Adrenal gland (tissue), 12 donors: ENCODE measurements around the gene ATP9B. TPM values are rescaled to one million over a fixed set of nuclear protein-coding genes. Genes with fewer than 3 reads are reported as not detected.

ENCODE experiments used
- DNase-seq, 7 donors: peaks; one replicate each; pipeline ENCODE4 v3.0.0-alpha.2; 2019 to 2020
- H3K27ac ChIP-seq, 5 donors: fragments of 200-600 bp; sonication (generic) in 4 of 5; 1 replicate in 3 of 5; 2 replicates in 2 of 5; pipeline versions ENCODE4 v1.5.1 to v1.8.0; 2016 to 2020; ENCODE audit warnings: mild to moderate bottlenecking in 1 of 5
- H3K27me3 ChIP-seq: fragments of 200-600 bp; 2 replicates; pipeline ENCODE4 v1.8.0; 2021
- H3K36me3 ChIP-seq, 2 donors: fragments of 200-600 bp; replicated peaks in 1 of 2; 1 replicate in 1 of 2; 2 replicates in 1 of 2; pipeline versions ENCODE4 v1.5.1 to v1.8.0; 2018 to 2022
- H3K4me1 ChIP-seq, 2 donors: fragments of 200-600 bp; replicated peaks in 1 of 2; 1 replicate in 1 of 2; 2 replicates in 1 of 2; pipeline versions ENCODE4 v1.5.1 to v1.8.0; 2018 to 2021
- H3K4me3 ChIP-seq, 4 donors: fragments of 200-600 bp; sonication (generic) in 3 of 4; one replicate each; pipeline ENCODE4 v1.5.1; 2016 to 2018
- H3K9me3 ChIP-seq, 3 donors: fragments of 200-600 bp; sonication (generic) in 1 of 3; replicated peaks in 1 of 3; 1 replicate in 2 of 3; 2 replicates in 1 of 3; pipeline versions ENCODE4 v1.5.1 to v1.8.0; 2016 to 2021
- CTCF ChIP-seq, 6 experiments: fragments of 450-650 bp in 4 of 6; fragments of 200-600 bp in 2 of 6; sonication (generic) in 1 of 6; IDR thresholded peaks; 1 replicate in 5 of 6; 2 replicates in 1 of 6; pipeline versions ENCODE4 v1.5.1 to v1.8.0; 2016 to 2021; ENCODE audit warnings: antibody characterized with exemption in 6 of 6, mild to moderate bottlenecking in 2 of 6, moderate library complexity in 1 of 6
- POLR2A ChIP-seq, 2 donors: fragments of 450-650 bp; IDR thresholded peaks; one replicate each; pipeline ENCODE4 v1.6.1; 2017; ENCODE audit warnings: antibody characterized with exemption in 2 of 2, mild to moderate bottlenecking in 2 of 2, moderate library complexity in 1 of 2
- WGBS, 4 donors: extraction: QIAGEN DNeasy Blood & Tissue Kit in 2 of 4; methylation state at CpG; one replicate each; pipeline versions ENCODE4 v1.1.5 to v1.1.7; 2013 to 2017; 5-methylcytosine and 5-hydroxymethylcytosine counted together
- intact Hi-C, 2 donors: fragments of 100-400 bp; cut with DNase I; formaldehyde crosslinking; loops; one replicate each; pipeline versions ENCODE4 v1.14.1 to v1.15.0; 2022 to 2023
- polyA plus RNA-seq, 3 donors: library from polyadenylated mRNA; stranded (reverse); fragments of 200-250 nt in 2 of 3; fragments of 350-450 nt in 1 of 3; fragmentation: Illumina TruSeq in 1 of 3; extraction: RNeasy Lipid Tissue Mini Kit (QIAGEN cat#74804) in 1 of 3; gene quantifications; one replicate each; pipeline ENCODE4 v1.2.3, GENCODE V29; 2013 to 2014
- total RNA-seq, 9 donors: library from RNA; depleted of rRNA in 4 of 9; stranded (reverse); fragments of >200 nt in 4 of 9; fragments of 120-200 nt in 1 of 9; fragmentation: NEBNext Ultra II Directional in 1 of 9; extraction: Animal tissue kit (Norgen Biotek cat#: 25700) in 1 of 9; gene quantifications; one replicate each; pipeline versions ENCODE4 v1.1.0 to v1.2.4, GENCODE V29; 2013 to 2023
- donor health status: healthy with polysubstance abuse.
- donor health status: Bipolar disorder and iron deficiency.
- donor health status: DM: yes; HTN: yes; CAD: no.
- donor health status: DM: no; HTN: no; CAD: no.
- donor health status: DM: no; HTN: no; CAD: no.
- donor health status: DM: yes; HTN: yes; CAD: no.

ATP9B gene
- total and polyA plus RNA-seq, 12 donors: 16.3 to 36.0 (median 27.7) TPM

GRCh38 chr18:79333046-79333445 lies 263.9 kb downstream of the ATP9B start:
- WGBS, 4 donors: 91 to 97% (median 94%) methylated on average over 6 of the region's 6 CpGs
- TF ChIP-seq CTCF (IDR thresholded peaks at IDR 0.05): no peak
- TF ChIP-seq POLR2A (IDR thresholded peaks at IDR 0.05): no peak
- H3K4me3 ChIP-seq: no peak overlapping the region
- H3K36me3 ChIP-seq: peaks cover 0 to 19% of the 10 kb centered on the region in 2 donors
- no peaks in the 10 kb centered on the region for H3K9me3 ChIP-seq
- DNase-seq: no peak
- intact Hi-C loops: no loop called here
- no peaks in the 10 kb centered on the region for H3K27me3 ChIP-seq
- H3K27ac ChIP-seq: no peak overlapping the region
- H3K4me1 ChIP-seq: no peaks in the 10 kb centered on the region

- no peaks in the 10 kb centered on the region for H3K9me3 ChIP-seq
- peaks cover 0 to 19% of the 10 kb centered on the region in 2 donors for H3K36me3 ChIP-seq
- no peaks in the 10 kb centered on the region for H3K4me1 ChIP-seq
- intact Hi-C loops: no loop called here
- no peak overlapping the region for H3K4me3 ChIP-seq
- H3K27ac ChIP-seq: no peak overlapping the region
- no peak for TF ChIP-seq POLR2A (IDR thresholded peaks at IDR 0.05)
- no peak for TF ChIP-seq CTCF (IDR thresholded peaks at IDR 0.05)
- H3K27me3 ChIP-seq: no peaks in the 10 kb centered on the region
- 88 to 94% (median 91%) methylated on average over 11 to 29 of the region's 29 CpGs for WGBS, 4 donors
- DNase-seq: no peak
Measured at GRCh38 chr18:79334496-79335233, 265.5 kb downstream of the ATP9B start.

- intact Hi-C loops: no loop called here
- Histone ChIP-seq H3K36me3 (peaks cover 0 to 19% of the 10 kb centered on the region in 2 donors), H3K27ac (no peak overlapping the region), H3K4me3 (no peak overlapping the region), H3K4me1 (no peaks in the 10 kb centered on the region), H3K9me3 (no peaks in the 10 kb centered on the region), H3K27me3 (no peaks in the 10 kb centered on the region)
- TF ChIP-seq POLR2A (IDR thresholded peaks at IDR 0.05) (no peak), CTCF (IDR thresholded peaks at IDR 0.05) (no peak)
- whole genome bisulfite sequencing, 4 donors: 91 to 97% (median 96%) methylated on average over 23 of the region's 23 CpGs
- no peak for DNase-seq
Measured at GRCh38 chr18:79335833-79336360, 266.7 kb downstream of the ATP9B start.

- WGBS, 4 donors: 76 to 92% (median 86%) methylated on average over 18 to 20 of the region's 20 CpGs
- Histone ChIP-seq H3K9me3 (no peaks in the 10 kb centered on the region), H3K27ac (no peak overlapping the region), H3K36me3 (peaks cover 0 to 17% of the 10 kb centered on the region in 2 donors), H3K27me3 (no peaks in the 10 kb centered on the region), H3K4me3 (no peak overlapping the region), H3K4me1 (no peaks in the 10 kb centered on the region)
- DNase-seq: no peak
- intact Hi-C loops: no loop called here
- TF ChIP-seq POLR2A (IDR thresholded peaks at IDR 0.05) (no peak), CTCF (IDR thresholded peaks at IDR 0.05) (no peak)
Measured at GRCh38 chr18:79336556-79337142, 267.5 kb downstream of the ATP9B start.
